DND-41 (cell line): ENCODE data around the gene CPEB4.
A peak's percentile ranks its signal among the peaks of the same experiment; 100 is the strongest.

Experiments used
- ATAC-seq: fragments of 200-7000 bp; cut with Tn5 transposase; 3 replicates; pipeline ENCODE4 v1.9.1; 2021; ENCODE audit warnings: low read depth; ENCODE audit not compliant: insufficient read depth
- DNase-seq: peaks from one replicate; pipeline ENCODE4 v3.0.0-alpha.2; 2020
- H2AFZ ChIP-seq: 2 replicates; pipeline ENCODE4 v1.6.0; 2012; ENCODE audit warnings: low read depth, low read length
- H3K27ac ChIP-seq: 2 replicates; pipeline ENCODE4 v1.5.1; 2012; ENCODE audit warnings: low read length, inconsistent platforms
- H3K27me3 ChIP-seq: fragments of 200-600 bp; sonication (generic); 2 replicates; pipeline ENCODE4 v1.6.0; 2012; ENCODE audit warnings: low read length, mild to moderate bottlenecking, inconsistent platforms; ENCODE audit not compliant: insufficient read depth, poor library complexity
- H3K36me3 ChIP-seq: 2 replicates; pipeline ENCODE4 v1.5.1; 2012; ENCODE audit warnings: low read length, inconsistent platforms; ENCODE audit not compliant: insufficient read depth
- H3K4me1 ChIP-seq: 2 replicates; pipeline ENCODE4 v1.5.1; 2012; ENCODE audit warnings: mild to moderate bottlenecking, low read length; ENCODE audit not compliant: insufficient read depth
- H3K4me2 ChIP-seq: 2 replicates; pipeline ENCODE4 v1.6.0; 2012; ENCODE audit warnings: mild to moderate bottlenecking, moderate library complexity, low read length, inconsistent platforms; ENCODE audit not compliant: insufficient read depth
- H3K4me3 ChIP-seq, 2 experiments: fragments of 200-600 bp in 1 of 2; shearing (Covaris generic) in 1 of 2; 2 replicates each; pipeline ENCODE4 v1.5.1; 2012 to 2016; ENCODE audit warnings: inconsistent platforms in 2 of 2, low read length in 2 of 2, mild to moderate bottlenecking in 2 of 2, low read depth in 1 of 2, moderate library complexity in 1 of 2
- H3K79me2 ChIP-seq: 2 replicates; pipeline ENCODE4 v1.6.0; 2012; ENCODE audit warnings: low read length, inconsistent platforms; ENCODE audit not compliant: insufficient read depth
- H3K9ac ChIP-seq: 2 replicates; pipeline ENCODE4 v1.6.0; 2012; ENCODE audit warnings: low read depth, mild to moderate bottlenecking, inconsistent platforms, low read length, moderate library complexity
- H3K9me3 ChIP-seq: 2 replicates; pipeline ENCODE4 v1.5.1; 2012; ENCODE audit warnings: low read length, moderate library complexity, mild to moderate bottlenecking, inconsistent platforms; ENCODE audit not compliant: insufficient read depth, severe bottlenecking
- H4K20me1 ChIP-seq: 2 replicates; pipeline ENCODE4 v1.6.0; 2012; ENCODE audit warnings: low read length; ENCODE audit not compliant: insufficient read depth
- CTCF ChIP-seq: IDR thresholded peaks from 2 replicates; pipeline ENCODE4 v1.5.1; 2012; ENCODE audit warnings: borderline replicate concordance, low read length, moderate library complexity, mild to moderate bottlenecking; ENCODE audit not compliant: poor library complexity, severe bottlenecking; ENCODE audit errors: extremely low read depth
- EZH2 ChIP-seq: IDR thresholded peaks from 3 replicates; pipeline ENCODE4 v1.6.1; 2012; ENCODE audit warnings: borderline replicate concordance, low read depth, mild to moderate bottlenecking, moderate library complexity, low read length, inconsistent platforms; ENCODE audit not compliant: severe bottlenecking

The CPEB4 gene

DNA sequence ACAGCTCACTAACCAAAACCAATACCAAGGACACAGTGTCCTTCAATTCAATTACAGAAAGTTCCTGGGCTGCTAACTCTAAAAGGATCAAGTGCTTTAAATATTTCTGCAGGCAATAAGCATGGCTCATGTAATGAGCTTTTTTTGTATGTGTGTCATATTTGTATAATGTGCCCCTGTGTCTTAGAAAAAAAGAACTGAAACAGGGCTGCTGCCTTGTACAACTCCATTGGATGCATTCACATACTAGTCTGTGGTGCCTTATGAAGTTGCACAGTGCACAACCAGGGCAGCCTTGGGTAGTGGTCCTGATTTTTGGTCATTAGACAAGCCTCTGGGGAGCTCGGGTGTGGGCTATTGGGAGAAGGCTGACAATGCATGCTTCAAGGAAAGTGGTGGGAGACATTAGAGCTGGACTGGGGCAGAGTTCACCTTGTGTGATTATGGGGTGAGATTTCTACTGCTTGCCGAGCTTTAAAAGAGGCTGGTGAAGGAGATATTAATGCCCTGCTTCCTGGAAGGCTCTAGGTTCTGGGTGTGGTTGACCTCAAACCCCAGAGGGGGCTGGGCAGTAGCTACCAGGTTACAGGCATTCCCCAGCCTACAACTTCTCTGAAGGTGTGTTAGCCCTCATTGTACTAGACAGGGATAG is 3.6 kb upstream of the CPEB4 start:
- H3K27ac ChIP-seq: no peak overlapping the region
- DNase-seq: peak; percentile 26

GRCh38 chr5:173885054-173885443 is 3.1 kb upstream of the CPEB4 start:
- ATAC-seq: no peak

More for the DNA sequence above, 3.6 kb upstream of the CPEB4 start:
- no peaks in the 10 kb centered on the region for H4K20me1 ChIP-seq
- no peak overlapping the region for H3K9ac ChIP-seq
- TF ChIP-seq CTCF (no peak), EZH2 (no peak)
- peaks cover 15% of the 10 kb centered on the region for H3K27me3 ChIP-seq
- no peaks in the 10 kb centered on the region for H3K79me2 ChIP-seq
- no peaks in the 10 kb centered on the region for H3K9me3 ChIP-seq
- ATAC-seq: no peak
- H3K4me3 ChIP-seq: no peak overlapping the region
- H2AFZ ChIP-seq: no peak overlapping the region
- peaks cover 17% of the 10 kb centered on the region for H3K4me1 ChIP-seq
- H3K4me2 ChIP-seq: no peak overlapping the region
- no peaks in the 10 kb centered on the region for H3K36me3 ChIP-seq

DNA sequence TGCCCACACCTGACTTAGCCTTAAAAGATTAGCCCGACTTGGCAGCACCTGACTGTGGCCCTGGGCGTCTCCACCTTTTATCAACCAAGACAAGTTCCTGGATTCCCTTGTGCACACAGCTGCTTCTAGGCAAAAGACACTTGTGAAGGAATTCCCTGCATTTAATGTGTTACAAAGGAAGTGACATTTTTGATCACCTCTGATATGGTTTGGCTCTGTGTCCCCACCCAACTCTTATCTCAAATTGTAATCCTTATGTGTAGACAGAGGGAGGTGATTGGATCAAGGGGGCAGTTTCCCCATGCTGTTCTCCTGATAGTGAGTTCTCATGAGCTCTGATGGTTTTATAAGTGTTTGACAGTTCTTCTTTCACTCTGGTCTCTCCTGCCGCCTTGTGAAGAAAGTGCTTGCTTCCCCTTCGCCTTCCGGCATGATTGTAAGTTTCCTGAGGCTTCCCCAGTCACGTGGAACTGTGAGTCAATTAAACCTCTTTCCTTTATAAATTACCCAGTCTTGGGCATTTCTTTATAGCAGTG is 2.6 kb upstream of the CPEB4 start:
- DNase-seq (no peak), ATAC-seq (no peak)
- TF ChIP-seq CTCF (no peak), EZH2 (no peak)
- no peak overlapping the region for H3K27ac ChIP-seq
- H3K4me2 ChIP-seq: no peak overlapping the region
- H3K36me3 ChIP-seq: no peaks in the 10 kb centered on the region
- peaks cover 15% of the 10 kb centered on the region for H3K27me3 ChIP-seq
- no peaks in the 10 kb centered on the region for H3K9me3 ChIP-seq
- H3K79me2 ChIP-seq: no peaks in the 10 kb centered on the region
- H3K4me3 ChIP-seq: no peak overlapping the region
- H3K4me1 ChIP-seq: peaks cover 17% of the 10 kb centered on the region
- H3K9ac ChIP-seq: no peak overlapping the region
- H2AFZ ChIP-seq: no peak overlapping the region
- H4K20me1 ChIP-seq: no peaks in the 10 kb centered on the region

More at GRCh38 chr5:173885054-173885443, 3.1 kb upstream of the CPEB4 start:
- TF ChIP-seq CTCF: no peak
- TF ChIP-seq EZH2: no peak
- H3K79me2 ChIP-seq: no peaks in the 10 kb centered on the region
- no peaks in the 10 kb centered on the region for H3K36me3 ChIP-seq
- no peaks in the 10 kb centered on the region for H4K20me1 ChIP-seq
- H3K4me2 ChIP-seq: no peak overlapping the region
- H3K4me1 ChIP-seq: peaks cover 17% of the 10 kb centered on the region
- no peak overlapping the region for H3K9ac ChIP-seq
- no peaks in the 10 kb centered on the region for H3K9me3 ChIP-seq
- H2AFZ ChIP-seq: no peak overlapping the region
- DNase-seq: no peak
- H3K27ac ChIP-seq: no peak overlapping the region
- H3K4me3 ChIP-seq: no peak overlapping the region
- H3K27me3 ChIP-seq: peaks cover 15% of the 10 kb centered on the region
